GOT3 (cell line): ENCODE data around the gene SMC3.
"Not testable (repeated sequence)": the region's sequence is repeated elsewhere in the genome, so short reads cannot be mapped to it uniquely, and the experiment has no call there.

ENCODE experiments used
- DNase-seq: peaks from one replicate; lab custom pipeline; 2025; ENCODE audit warnings: mixed read lengths; lab: John Stamatoyannopoulos, UW

The SMC3 gene

DNA sequence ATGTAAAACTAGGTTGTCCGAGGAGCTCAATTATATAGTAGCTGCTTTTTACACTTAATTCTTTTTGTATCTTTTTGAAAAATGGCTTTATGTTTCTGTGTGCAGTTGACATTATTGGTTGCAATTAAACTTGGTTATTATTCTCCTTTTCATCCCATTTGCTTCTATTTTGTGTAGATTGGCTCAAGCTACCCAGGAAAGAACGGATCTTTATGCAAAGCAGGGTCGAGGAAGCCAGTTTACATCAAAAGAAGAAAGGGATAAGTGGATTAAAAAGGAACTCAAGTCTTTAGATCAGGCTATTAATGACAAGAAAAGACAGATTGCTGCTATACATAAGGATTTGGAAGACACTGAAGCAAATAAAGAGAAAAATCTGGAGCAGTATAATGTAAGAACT lies 16.5 kb downstream of the SMC3 start:
- no peak for DNase-seq

DNA sequence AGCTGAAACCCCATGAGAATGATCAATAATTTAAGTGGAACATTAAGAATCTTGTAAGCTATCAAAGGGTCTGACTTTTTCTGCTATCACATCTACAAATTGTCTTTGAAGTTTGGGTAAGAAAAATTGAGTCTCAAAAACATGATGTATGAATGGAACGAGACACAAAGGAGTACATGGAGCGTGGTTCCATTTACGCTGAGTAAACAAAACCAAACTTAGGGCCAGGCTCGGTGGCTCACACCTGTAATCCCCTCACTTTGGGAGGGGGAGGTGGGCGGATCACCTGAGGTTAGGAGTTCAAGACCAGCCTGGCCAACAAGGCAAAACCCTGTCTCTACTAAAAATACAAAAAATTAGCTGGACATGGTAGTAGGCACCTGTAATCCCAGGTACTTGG lies 24.3 kb downstream of the SMC3 start:
- no peak for DNase-seq

DNA sequence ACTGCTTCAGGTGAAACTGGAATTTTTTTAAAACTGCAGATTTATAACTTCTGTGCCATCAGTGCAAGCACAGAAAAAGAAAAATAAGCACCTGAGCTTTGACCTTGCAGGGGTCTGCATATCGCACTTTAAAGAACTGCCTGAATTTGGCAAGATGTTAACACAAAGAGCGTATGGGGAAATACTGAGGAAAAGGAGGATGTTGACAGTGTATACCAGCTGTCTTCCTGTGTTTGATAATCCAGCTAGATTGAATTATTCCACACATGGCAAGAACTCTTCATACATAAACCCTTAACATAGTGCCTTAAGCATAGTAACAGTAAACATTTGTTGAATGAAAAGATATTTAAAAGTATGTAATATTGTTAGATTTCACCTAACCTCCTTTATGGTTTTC lies 30.0 kb downstream of the SMC3 start:
- no peak for DNase-seq

DNA sequence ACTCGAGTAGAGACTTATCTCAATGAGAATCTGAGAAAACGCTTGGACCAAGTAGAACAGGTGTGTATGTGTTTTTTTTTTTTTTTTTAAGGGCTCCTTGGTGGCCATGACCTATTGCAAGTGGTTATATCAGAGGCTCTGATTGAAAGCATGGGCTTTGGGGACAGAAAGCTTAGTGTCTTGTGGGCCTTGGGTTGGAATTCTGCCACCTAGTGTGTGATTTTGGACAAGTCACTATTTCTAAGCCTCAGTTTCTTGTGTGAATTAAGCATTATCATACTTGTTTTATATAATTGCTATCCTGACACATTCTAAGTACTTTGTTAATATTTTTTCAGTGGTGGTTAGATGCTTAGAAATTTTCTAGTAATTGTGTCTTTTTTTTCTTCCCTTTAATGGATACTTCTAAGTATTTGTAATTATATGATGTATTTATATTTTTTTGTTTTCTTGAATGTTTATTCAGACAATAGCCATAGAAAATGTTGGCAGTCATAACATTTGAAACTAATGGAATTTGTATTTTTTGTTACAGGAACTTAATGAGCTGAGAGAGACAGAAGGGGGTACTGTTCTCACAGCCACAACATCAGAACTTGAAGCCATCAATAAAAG lies 33.1 kb downstream of the SMC3 start:
- DNase-seq: no peak

GRCh38 chr10:110601581-110601980 lies 34.1 kb downstream of the SMC3 start:
- no peak for DNase-seq

- no peak for DNase-seq
These were observed 40.6 kb downstream of the SMC3 start for GRCh38 chr10:110608087-110608486.

DNA sequence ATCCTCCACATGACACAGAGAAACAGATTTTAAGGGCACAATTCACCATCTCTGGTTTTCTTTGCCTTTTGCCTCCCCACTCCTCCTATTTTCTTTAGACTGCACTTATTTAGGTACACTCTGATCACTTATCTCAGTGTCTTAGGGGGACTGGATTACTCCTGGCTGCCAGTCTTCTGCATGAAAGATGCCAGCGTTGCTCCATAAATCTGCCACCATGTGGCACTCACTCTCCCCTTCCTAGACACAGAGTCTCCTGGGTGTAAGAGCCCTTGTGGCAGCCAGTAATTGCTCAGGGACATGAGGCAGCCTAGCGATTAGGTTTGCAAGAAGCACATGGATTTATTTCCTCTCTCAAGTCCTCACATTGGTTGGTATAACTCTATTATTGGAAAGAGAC lies 42.1 kb downstream of the SMC3 start:
- no peak for DNase-seq

GRCh38 chr10:110610308-110610774 lies 42.8 kb downstream of the SMC3 start:
- no peak for DNase-seq

DNA sequence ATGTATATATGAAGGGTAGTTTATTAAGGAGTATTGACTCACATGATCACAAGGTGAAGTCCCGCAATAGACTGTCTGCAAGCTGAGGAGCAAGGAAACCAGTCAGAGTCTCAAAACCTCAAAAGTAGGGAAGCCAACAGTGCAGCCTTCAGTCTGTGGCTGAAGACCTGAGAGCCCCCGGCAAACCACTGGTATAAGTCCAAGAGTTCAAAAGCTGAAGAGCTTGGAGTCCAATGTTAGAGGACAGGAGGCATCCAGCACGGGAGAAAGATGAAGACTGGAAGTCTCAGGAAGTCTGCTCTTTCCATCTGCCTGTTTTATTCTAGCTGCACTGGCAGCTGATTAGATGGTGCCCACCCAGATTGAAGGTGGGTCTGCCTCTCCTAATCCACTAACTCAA lies 43.3 kb downstream of the SMC3 start:
- DNase-seq: not testable (repeated sequence)

- no peak for DNase-seq
These were observed 44.6 kb downstream of the SMC3 start for GRCh38 chr10:110612087-110612486.

- DNase-seq: no peak
These were observed 45.1 kb downstream of the SMC3 start for GRCh38 chr10:110612629-110613028.

DNA sequence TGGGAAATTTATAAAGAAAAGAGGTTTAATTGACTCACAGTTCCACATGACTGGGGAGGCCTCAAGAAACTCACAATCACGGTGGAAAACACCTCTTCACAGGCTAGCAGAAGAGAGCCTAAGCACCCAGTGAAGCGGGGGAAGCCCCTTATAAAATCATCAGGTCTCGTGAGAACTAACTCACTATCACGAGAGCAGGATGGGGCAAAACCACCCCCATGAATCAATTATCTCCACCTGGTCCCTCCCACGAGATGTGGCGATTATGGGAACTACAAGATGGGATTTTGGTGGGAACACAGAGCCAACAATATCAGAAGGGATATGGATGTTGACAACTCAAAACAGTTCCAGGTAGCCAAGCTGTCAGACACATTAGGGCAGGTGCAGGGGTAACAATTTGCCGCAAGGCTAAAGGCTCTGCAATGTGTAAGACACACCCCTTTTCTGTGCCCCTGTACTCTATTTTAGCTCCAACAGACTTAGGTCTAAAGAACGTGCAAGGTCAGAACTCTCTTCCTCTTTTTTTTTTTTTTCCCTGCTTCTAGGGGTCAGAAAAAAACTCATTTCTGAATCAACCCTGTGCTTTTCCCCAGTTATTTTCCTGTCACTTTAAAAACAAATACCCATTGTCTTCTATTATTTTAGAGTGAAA lies 46.0 kb downstream of the SMC3 start:
- no peak for DNase-seq

DNA sequence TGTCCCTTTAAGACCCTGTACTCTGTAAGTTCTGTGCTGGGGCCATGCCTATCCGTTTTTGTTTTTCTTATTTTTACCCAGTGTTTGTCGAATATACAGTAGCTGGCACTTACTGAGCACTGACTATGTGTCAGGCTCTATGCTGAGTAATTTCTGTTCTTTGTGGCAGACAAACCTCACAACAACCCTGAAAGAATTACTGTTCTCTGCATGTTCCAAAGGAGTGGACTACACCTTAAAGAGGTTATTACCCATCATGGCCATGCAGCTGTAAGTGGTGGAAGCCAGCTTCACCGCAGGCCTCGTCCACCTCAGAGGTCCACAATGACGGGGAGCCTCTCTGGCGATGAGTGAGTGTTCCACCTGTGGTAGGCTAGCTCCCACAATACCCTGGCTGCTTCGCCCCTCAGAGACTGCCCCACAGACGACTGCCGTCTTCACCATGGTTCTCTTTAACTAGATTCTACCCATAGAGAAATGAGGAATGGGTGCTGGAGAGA lies 46.6 kb downstream of the SMC3 start:
- DNase-seq: no peak

DNA sequence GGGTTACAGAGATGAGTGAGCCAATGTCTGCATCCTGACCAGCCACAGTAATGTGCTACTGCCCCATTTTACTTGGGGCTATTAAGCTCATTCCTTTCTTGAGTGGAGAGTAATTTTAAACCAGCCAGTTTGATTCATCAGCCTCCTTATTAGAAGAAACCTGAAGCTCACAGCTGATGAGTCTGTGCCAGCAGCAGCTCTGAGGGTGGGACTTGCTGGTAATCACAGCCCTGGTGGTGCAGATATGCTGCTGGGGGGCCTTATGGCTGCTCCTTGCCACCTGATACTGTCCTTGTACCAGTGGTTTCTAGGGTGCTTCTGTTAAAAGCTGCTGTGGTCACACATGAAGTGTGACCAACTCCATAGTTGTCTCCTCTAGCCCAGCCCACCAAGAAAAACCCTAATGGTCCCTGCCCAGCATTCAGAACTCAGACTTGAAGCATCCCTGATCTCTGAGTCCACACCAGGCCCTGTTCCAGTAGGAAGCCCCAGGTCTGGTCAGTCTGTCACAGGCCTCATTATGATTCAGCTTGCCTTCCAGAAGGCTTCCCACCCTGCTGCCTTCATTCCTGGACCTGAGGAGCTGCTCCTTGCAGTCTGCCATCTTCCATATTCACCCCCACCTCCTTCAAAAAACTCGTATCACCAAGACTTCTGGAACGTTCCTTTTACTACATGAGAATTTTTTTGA lies 47.7 kb downstream of the SMC3 start:
- DNase-seq: no peak

- DNase-seq: no peak
These were observed 49.1 kb downstream of the SMC3 start for GRCh38 chr10:110616493-110617033.

- DNase-seq: no peak
These were observed 50.1 kb downstream of the SMC3 start for GRCh38 chr10:110617425-110618229.

- no peak for DNase-seq
These were observed 50.7 kb downstream of the SMC3 start for GRCh38 chr10:110618230-110618610.

DNA sequence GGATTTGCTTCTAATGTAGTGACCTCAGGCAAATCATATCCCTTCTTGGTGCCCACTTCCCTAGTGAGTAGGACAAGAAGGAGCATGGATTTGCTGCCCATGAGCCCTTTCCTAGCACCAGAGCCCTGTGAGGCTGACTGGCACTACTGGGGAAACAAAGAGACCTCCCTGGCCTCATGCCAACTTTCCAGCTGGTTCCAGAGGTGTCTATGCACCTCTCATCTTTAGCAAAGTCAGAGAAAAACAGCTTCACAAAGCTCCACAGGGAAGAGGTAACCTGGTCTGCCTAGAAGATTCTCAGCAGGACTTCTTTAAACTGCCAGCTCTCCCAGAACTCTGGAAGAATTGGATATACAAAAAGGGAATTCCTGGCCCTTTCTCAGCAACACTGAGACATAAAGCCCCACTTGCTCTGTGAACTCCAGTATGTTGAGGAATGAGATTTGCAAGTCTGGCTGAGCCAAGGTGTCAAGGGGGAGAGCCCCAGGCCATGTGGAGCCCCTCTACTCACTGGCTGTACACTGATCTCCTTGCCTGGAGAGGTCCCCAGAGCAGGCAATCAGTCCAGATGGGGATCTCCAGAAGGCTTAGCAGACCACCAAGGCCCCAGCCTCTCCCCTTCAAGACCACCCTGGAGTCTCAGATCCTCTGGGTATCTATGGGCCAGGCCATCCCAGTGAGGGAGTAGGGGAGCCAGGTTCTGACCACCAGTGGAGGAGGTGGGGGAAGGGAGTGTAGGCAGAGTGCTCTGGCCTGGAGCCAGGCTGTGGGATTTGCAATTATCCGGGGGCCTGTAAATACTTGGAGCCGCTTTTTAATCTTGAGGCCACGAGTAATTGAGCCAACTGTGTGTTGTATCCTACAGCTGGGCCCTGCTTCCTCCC lies 52.3 kb downstream of the SMC3 start:
- no peak for DNase-seq

- no peak for DNase-seq
These were observed 52.9 kb downstream of the SMC3 start for GRCh38 chr10:110620398-110620719.

DNA sequence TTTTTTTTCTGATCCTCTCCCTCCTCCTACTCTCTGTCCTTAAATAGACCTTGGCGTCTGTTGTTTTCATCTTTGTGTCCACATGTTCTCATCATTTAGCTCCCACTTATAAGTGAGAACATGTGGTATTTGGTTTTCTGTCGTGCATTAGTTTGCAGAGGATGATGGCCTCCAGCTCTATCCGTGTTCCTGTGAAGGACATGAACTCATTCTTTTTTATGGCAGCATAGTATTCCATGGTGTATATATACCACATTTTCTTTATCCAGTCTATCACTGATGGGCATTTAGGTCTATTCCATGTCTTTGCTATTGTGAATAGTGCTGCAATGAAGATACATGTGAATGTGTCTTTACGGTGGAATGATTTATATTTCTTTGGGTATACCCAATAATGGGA lies 55.8 kb downstream of the SMC3 start:
- DNase-seq: not testable (repeated sequence)

DNA sequence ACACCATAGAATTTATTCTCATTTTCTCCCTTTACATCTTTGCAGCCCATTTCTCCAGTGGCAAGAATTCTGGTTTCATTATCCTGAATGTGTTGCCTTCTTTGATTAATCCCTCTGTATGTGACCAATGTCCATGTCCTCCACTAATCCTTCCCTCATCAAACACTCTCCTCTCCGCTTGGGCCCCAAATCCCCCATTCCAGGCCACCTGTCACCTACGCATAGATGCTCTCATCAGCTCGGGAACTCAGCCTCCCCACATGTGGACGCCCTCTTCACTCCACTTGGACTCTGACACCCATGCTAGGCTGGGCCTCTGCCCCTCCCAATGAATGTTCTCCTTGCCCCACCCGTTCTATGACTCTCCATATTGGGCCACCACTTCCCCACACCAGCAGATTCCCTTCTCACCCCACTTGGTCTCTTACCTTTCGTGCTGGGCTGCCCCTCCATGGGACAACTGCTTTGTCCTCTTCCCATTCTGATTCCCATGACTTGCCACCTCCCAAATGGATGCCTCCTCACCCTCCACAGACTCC lies 57.9 kb downstream of the SMC3 start:
- DNase-seq: no peak
